HG03354 (cell line): Measurements from ENCODE around the gene NOX5.
"Not testable (repeated sequence)": the region's sequence is repeated elsewhere in the genome, so short reads cannot be mapped to it uniquely, and the experiment has no call there.

Source experiments
- ATAC-seq: cut with Tn5 transposase; IDR thresholded peaks from one replicate; pipeline ENCODE4 v1.9.1; 2021; ENCODE audit warnings: mild to moderate bottlenecking; ENCODE audit not compliant: unreplicated experiment, poor library complexity, severe bottlenecking

The NOX5 gene, protein sequence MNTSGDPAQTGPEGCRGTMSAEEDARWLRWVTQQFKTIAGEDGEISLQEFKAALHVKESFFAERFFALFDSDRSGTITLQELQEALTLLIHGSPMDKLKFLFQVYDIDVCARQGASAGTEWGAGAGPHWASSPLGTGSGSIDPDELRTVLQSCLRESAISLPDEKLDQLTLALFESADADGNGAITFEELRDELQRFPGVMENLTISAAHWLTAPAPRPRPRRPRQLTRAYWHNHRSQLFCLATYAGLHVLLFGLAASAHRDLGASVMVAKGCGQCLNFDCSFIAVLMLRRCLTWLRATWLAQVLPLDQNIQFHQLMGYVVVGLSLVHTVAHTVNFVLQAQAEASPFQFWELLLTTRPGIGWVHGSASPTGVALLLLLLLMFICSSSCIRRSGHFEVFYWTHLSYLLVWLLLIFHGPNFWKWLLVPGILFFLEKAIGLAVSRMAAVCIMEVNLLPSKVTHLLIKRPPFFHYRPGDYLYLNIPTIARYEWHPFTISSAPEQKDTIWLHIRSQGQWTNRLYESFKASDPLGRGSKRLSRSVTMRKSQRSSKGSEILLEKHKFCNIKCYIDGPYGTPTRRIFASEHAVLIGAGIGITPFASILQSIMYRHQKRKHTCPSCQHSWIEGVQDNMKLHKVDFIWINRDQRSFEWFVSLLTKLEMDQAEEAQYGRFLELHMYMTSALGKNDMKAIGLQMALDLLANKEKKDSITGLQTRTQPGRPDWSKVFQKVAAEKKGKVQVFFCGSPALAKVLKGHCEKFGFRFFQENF

DNA sequence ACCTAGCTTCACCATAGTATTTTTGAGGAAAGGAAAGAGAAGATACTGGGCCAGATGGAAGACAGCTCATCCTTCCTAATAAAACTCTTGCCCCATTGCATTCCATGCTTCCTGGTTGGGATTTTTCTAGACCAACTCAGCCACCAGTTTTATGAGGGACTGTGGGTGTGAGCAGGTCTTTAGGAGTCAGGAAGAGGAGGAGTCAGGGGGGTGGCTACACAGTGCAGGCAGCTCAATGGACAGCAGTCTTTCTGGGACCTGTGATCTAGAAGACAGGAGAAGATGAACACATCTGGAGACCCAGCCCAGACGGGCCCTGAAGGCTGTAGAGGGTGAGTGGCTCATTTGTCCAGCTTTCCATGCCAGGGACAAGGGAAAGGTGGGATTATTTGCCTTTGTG lies at the start of gene NOX5:
Gene NOX5 (plus strand): TSS at position 242 of the 400 bp plus-strand sequence. CDS start 41 bp downstream, at position 283.
- no peak for ATAC-seq

DNA sequence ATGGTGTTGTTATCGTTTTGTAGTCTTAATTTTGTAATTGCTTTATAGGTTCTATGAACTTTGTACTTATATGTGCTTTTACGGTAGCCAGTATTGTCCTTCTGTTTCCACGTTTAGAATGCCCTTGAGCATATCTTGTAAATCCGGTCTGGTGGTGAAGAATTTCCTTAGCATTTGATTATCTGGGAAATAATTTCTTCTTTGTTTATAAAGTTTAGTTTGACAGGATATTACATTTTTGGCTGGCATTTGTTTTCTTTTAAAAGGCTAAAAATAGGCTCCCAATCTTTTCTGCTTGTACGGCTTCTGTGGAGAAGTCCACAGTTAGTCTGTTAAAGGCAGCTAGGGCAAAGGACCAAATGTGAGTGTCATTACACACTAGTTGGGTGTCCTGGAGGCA lies 47.5 kb upstream of the NOX5 start:
- no peak for ATAC-seq

DNA sequence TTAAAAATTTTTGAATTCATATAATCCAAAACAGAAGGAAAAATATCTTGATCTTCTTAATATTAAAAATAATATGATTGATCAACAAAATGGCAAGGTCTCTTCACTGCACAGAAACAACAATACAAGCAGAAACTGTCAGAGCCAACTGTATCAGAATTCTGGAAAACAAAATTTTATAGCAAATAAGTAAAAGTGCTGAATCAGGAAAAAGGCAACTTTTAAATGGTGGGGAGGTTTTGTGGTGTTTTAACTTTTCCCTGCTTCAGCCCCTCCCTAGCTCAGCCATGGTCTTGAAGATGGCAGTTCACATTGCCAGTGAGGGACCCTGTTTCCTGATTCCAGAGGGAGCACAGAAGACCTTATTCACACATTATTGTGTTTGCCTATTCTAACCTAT lies 46.5 kb upstream of the NOX5 start:
- no peak for ATAC-seq

DNA sequence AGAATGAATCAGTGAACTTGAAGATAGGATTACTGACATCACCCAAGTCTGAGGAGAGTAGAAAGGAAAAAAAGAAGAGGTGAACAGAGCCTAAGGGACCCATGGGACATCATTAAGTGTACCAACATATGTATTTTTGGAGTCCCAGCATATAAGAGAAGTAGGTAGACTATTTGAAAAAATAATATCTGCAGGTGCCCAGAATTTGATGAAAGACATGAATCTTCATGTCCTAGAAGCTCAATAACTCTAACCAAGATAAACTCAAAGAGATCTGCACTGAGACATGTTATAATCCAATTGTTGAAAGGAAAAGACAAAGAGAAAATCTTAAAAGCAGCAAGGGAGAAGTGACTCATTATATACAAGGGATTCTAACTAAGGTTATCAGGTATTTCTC lies 45.2 kb upstream of the NOX5 start:
- no peak for ATAC-seq

DNA sequence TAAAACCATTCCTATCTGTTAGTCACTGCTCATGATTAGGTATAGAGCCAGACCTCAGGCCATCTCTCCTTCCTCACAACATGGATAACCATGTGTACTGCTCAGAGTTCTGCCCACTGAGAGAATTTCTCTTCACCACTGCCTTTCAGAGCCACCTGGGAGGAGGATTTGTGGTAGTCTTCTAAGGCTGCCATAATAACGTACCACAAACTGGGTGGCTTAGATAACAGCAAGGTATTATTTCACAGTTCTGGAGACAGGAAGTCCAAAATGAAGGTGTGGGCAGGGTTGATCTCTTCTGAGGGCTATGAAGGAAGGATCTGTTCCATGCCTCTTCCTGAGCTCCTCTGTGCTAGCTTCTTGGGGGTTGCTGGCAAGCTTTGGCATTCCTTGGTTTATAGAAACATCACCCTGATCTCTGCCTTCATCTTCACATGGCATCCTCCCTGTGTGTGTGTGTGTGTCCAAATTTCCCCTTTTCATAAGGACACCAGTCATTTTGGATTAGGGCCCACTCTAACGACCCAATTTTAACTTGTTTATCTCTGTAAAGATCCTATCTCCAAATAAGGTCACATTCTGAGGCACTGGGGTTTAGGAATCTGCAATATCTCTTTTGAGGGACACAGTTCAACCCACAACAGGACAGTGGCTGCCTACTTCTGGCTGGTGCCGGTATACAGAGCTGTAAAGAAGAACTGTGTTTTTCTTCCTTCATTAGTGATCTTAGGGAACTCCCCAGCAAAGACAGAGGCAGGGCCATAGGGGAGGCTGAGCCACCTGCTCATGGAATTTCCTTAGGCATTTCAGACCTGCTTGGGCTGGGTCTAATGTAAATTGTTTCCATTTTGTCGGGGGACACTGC lies 42.1 kb upstream of the NOX5 start:
- ATAC-seq: no peak

DNA sequence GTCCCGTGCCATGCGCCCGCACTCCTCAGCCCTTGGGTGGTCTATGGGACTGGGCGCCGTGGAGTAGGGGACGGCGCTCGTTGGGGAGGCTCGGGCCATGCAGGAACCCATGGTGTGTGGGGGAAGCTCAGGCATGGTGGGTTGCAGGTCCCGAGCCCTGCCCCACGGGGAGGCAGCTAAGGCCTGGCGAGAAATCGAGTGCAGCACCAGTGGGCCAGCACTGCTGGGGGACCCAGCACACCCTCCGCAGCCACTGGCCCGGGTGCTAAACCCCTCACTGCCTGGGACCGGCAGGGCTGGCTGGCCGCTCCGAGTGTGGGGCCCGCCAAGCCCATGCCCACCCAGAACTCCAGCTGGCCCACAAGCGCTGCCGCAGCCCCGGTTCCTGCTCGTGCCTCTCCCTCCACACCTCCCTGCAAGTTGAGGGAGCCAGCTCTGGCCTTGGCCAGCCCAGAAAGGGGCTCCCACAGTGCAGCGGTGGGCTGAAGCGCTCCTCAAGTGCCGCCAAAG lies 38.8 kb upstream of the NOX5 start:
- ATAC-seq: not testable (repeated sequence)

DNA sequence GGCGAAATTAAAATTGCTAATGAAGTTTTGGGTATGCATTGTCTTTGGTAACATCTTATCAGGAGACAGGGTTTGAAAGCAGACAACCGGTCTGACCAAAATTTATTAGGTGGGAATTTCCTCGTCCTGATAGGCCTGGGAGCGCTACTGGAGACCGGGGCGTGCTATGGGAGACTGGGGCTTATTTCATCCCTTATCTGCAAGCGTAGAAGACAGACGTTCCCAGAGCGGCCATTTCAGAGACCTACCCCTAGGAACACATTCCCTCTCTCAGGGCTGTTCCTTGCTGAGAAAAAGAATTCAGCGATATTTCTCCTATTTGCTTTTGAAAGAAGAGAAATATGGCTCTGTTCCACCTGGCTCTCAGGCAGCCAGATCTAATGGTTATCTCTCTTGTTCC lies 37.1 kb upstream of the NOX5 start:
- ATAC-seq: not testable (repeated sequence)

DNA sequence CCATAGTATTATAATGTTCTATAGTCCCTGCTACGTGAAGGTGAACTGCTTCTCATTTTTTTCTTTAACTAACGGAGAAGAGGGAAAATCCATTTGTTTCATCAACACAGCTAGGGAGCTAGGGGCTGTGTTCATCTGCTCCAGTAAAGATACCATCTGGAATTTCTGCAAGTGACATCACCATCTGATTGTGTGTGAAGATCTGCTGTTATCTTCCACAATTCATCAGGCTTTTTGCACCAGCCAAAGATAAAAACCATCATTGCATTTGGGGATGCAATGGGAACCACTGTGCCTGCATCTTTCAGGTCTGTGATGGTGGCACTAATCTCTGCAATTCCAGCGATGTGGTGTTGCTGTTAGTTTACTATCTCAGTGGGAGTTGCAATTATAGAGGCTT lies 35.5 kb upstream of the NOX5 start:
- no peak for ATAC-seq

DNA sequence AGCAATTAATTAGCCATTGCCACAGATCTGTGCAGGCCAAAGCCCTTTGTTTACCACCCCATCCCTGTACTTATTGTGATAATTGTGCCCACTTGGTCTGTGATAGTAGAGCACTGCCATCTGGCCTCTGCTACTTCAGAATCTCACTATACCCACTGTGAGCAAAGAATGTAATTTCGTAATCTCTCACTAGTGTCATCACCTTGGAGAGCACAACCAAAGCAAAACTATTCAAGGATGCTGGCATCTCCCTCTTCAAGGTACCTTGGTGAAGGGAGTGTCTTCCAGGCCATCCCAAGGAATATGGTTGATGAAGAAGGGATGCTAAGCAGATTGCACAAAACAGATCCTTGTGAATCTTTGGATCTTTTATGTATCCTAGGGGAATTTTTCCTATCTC lies 34.7 kb upstream of the NOX5 start:
- ATAC-seq: no peak

DNA sequence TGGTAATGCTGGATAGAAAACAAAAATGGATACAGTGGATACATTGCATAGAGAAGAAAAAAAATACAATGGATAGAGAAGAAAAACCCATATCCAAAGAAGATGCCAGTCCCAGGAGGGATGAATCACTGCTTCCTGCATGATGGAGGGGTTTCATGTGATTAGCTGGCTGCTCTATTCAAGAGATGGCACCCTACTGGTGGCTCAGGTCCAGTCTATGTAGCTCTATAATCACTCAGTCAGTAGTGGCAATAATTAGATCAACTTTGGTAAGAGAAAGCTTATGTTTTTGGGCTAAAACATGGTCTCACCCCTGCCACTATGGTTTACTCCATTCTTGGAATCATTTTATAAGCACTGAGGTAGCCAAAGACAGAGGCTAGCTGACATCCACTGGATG lies 33.7 kb upstream of the NOX5 start:
- no peak for ATAC-seq

DNA sequence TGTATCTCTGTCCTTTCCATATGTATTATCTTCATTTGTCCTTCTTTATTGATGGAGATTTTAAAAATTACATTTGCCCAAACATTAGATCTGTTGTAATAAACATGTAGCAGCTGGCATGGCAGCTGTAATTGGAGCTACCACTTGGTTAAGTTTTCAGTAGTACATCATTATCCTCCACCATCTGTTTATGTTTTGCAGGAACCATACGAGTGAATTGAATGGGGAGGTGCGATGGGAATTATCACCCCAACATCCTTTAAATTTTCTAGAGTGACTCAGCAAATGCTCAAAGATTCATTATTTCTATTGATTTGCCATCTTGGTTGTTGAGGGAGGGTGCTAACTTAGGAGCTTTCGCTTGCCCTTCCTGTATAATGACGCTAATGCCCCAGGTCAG lies 32.6 kb upstream of the NOX5 start:
- no peak for ATAC-seq

DNA sequence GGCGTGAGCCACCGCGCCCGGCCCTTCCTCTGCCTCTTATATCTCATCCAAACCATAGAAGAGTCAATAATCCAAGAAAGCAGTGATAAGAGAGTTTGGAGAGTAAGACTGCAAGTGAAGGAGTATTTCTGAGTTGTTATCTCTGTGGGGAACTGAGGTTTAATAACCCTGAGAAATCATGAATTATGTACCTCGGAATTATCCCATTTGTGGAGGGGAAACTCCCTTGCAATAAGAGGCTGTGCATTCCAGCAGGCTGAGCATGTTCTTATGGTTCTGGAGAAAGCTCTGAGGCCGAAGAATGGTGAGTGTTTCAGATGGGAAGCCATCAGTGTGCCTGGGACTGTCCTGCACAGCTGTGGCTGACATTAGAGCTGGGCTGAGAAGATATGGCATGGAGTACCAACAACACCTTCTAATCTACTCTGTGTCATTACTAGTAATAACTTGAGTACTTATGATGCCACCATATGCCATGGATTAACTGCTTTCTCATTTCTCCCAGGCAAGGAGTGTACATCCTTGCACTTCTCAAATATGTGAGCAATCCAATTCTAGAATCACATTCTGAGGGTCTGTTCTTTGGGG lies 31.4 kb upstream of the NOX5 start:
- no peak for ATAC-seq

DNA sequence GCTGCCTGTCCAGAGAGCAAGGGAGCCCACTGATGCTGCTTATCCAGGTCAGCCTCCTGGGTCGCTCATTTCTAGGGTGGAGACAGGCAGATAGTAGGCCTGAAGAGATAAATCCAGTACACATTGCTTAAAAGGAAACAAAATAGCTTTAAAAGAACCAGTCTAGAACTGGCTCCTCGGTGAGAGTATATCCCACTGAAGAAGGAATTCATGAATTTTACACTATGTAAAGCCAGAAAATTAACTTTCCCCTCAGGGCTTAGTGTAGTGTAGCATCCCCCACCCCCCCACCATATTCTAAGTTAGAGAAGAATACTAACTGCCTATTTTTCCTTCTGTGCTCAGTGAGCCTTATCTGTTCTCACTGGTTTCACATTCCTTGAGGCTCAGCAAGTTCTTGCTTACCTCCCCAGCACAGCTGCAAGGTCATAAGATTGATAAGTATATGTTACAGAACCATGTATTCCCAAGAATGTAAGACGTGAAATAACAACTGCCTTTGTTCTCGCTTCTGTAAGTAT lies 30.5 kb upstream of the NOX5 start:
- no peak for ATAC-seq

DNA sequence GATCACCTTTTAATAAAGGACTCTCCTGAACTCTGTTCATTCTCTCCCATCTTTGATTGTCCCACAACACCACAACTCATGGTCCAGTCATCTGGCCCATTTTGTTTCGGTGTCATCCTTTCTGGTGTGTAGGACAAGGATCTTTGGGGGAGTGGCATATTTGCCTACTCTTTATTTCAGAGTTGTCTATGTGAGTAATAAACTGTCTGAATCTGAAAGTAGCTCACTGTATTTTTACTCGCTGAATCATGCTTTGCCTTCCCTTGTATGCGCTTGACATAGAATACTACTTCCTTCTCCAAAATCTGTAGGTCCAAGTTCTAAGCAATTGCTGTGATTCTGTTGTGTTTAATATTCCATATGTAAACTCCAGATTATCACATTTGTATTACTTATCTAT lies 29.9 kb upstream of the NOX5 start:
- ATAC-seq: no peak

DNA sequence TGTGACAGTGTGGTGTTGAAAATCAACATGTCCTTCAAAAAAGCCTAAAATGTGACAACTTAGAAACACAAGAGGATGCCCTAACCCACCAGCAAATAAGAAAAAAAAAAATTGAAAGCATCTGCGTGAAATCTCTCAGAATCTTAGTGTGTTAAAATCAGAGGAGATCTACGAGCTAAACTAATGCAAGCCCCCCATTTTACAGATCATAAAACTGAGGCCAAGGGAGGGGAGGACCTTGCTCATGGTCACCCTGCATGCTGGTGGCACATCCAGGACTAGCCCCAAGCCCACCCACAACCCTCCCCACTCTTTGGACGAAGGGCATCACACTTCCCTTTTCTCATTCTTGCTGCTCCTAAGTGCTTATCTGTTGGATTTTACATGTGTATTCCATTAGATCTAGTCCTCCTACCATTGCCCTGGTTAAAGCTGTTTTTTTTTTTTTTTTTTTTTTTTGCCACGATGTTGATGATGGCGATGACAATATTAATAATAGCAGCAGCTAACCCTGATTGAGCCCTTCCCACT lies 29.1 kb upstream of the NOX5 start:
- ATAC-seq: no peak

DNA sequence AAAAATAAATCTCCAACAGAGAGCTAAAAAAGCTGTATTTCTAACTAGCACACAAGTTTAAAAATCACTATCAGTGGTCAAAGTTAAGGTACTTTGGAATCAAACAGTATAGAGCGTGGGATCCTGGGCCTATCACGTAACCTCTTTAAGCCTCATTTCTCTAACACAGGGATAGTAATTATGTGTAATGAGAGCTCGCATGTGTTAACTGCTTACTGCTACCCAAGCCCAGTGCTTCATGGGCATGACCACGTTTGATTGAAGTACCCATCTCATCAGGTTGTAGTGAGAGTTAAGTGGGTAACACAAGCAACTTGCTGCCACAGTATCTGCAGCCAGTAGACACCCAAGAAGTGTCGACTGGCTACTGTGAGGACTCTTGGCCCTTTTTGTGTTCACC lies 28.2 kb upstream of the NOX5 start:
- ATAC-seq: no peak

DNA sequence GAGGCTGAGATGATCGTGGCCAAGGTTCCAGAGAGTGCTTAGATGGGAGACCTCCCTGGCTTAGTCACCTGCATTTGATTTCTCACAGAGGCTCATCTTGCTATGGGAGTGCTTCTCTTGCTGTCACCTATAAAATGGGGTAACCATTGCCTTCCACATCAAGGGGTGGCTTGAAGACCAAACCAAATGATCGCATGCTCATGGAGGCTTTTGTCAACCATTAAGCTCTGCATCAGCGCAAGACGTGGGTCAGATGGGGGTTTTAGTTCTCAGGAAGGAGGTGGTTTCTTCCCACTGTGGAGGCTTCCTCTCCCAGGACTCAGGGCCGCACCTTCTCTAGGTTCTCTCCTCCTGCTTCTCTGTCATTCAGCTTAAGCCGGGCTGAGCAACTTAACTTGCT lies 27.4 kb upstream of the NOX5 start:
- no peak for ATAC-seq

DNA sequence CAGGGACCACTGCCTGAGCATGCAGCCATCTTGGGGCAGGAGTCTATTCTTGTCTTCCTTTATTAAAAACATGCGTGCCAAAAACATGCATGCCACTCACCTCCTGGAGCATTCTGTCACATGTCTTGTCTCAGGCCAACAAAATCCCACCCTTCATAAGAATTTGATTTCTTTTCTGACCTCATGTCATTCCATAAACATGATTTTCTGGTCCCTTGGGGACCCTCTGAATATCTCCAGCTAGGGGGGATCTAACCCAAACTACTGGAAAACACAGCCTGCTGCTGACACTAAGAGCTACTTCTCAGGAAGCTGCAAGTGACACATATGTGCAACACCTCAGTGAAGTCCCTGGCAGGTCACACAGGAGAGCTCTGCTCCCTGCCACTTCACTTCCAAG lies 26.8 kb upstream of the NOX5 start:
- no peak for ATAC-seq

DNA sequence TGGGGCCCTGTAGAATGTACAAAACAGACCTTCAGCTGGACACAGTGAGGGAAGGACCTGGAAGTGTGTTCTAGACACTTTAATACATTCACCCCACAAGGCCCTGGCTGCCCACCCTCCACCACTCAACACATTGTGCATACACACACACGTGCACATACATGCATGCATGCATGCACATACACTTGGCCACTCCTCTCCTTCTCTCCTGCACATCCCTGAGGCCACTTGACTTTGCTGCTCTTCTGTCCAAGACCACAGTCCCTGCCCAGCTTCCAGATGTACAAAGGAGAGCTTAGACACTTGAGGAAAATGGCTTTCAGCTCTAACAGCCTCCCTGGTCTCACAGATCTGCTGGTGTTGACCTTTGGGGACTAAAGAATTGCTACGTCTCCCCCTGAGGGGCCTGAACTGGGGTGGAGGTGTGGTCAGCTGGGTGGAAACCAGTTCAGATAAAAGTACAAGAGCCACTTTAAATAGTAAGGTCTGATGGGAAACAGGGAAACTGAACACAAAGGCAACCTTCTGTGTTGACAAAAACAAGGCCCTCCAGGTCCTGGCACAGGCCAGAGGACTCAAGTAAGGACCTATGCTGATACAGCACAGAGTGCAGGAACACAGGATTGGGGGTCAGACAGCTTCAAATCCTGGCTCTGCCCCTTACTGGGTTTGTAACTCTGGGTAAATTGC lies 24.8 kb upstream of the NOX5 start:
- ATAC-seq: no peak
